ENCODE measurements around the gene WNT3A.

The WNT3A gene

GRCh38 chr1:228010921-228011320 lies 4.1 kb downstream of the WNT3A start:
- ATAC-seq, result no peak
- TF ChIP-seq BACH2 (CRISPR knock-in tag; IDR thresholded peaks at IDR 0.05; ENCODE audit: borderline replicate concordance), result no peak

DNA sequence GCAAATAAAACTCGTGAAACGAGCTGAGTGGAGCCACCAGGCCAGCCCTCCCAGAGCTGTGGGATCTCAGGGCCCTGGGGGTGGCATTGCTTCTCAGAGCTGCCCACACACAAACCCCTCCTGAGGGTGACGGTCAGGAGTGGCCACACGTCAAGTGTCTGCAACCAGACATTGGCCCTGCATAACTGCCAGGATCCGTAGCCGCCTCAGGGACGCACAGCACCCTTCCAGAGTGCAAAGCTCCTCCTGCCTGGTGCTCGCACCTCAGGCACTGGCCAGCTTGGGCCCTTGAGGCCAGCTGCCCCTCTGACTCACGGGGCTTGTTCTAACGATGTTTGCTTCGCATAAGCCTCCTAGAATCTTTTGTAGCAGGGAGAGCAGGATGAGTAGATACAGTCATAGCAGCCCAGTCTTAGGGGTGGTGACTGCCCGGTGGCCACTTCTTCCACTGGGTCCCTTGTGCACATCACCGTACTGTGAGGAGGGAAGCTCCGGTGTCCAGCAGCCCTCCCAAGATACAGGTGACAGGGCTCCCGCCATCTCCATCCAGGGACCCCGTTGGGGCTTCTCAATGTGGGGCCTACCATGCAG lies 5.0 kb downstream of the WNT3A start:
- TF ChIP-seq, protein P1, sequence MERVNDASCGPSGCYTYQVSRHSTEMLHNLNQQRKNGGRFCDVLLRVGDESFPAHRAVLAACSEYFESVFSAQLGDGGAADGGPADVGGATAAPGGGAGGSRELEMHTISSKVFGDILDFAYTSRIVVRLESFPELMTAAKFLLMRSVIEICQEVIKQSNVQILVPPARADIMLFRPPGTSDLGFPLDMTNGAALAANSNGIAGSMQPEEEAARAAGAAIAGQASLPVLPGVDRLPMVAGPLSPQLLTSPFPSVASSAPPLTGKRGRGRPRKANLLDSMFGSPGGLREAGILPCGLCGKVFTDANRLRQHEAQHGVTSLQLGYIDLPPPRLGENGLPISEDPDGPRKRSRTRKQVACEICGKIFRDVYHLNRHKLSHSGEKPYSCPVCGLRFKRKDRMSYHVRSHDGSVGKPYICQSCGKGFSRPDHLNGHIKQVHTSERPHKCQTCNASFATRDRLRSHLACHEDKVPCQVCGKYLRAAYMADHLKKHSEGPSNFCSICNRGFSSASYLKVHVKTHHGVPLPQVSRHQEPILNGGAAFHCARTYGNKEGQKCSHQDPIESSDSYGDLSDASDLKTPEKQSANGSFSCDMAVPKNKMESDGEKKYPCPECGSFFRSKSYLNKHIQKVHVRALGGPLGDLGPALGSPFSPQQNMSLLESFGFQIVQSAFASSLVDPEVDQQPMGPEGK (CRISPR knock-in tag; IDR thresholded peaks at IDR 0.05; ENCODE audit: borderline replicate concordance), result no peak
- TF ChIP-seq CSDC2 (CRISPR knock-in tag; IDR thresholded peaks at IDR 0.05) (no peak), ESRRG (CRISPR knock-in tag; IDR thresholded peaks at IDR 0.05) (no peak), ZNF8 (CRISPR knock-in tag; IDR thresholded peaks at IDR 0.05) (no peak)
- ATAC-seq, result no peak

DNA sequence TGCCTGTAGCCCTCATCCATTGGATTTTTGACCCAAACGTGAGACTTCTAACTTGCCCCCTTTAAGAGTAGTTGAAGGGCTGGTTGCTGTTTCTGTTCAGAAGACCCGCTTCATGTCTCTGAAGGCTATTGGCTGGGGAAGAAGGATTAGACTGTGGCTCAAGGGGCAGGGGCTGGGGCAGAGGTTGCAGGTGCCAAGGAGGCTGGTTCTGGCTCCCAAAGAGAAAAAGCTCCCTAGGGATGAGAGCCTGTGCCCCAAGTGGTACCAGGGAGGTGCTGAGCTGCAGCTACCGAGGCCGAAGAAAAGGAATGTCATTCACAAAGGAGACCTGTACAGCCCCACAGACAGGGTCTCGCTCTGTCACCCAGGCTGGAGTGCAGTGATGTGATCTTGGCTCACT lies 5.8 kb downstream of the WNT3A start:
- no peak for ATAC-seq
- TF ChIP-seq TOX (CRISPR knock-in tag; IDR thresholded peaks at IDR 0.05; ENCODE audit: borderline replicate concordance) (no peak), RARB (CRISPR knock-in tag; IDR thresholded peaks at IDR 0.05) (no peak), CSDC2 (CRISPR knock-in tag; IDR thresholded peaks at IDR 0.05) (no peak), CREB5 (CRISPR knock-in tag; IDR thresholded peaks at IDR 0.05; ENCODE audit: low read depth) (no peak), ZNF70 (CRISPR knock-in tag; IDR thresholded peaks at IDR 0.05) (no peak), BACH2 (CRISPR knock-in tag; IDR thresholded peaks at IDR 0.05; ENCODE audit: borderline replicate concordance) (no peak), ZFP3 (CRISPR knock-in tag; IDR thresholded peaks at IDR 0.05) (no peak), CSRNP3 (CRISPR knock-in tag; IDR thresholded peaks at IDR 0.05) (no peak), ESRRG (CRISPR knock-in tag; IDR thresholded peaks at IDR 0.05) (no peak), ISL1 (CRISPR knock-in tag; IDR thresholded peaks at IDR 0.05) (no peak), OSR1 (CRISPR knock-in tag; IDR thresholded peaks at IDR 0.05) (no peak)

- ATAC-seq, result no peak
- no peak for TF ChIP-seq CSRNP3 (CRISPR knock-in tag; IDR thresholded peaks at IDR 0.05)
- no peak for TF ChIP-seq TOX (CRISPR knock-in tag; IDR thresholded peaks at IDR 0.05; ENCODE audit: borderline replicate concordance)
- TF ChIP-seq ZC3H10 (CRISPR knock-in tag; IDR thresholded peaks at IDR 0.05), result no peak
- no peak for TF ChIP-seq PPARA (CRISPR knock-in tag; IDR thresholded peaks at IDR 0.05; ENCODE audit: borderline replicate concordance)
- no peak for TF ChIP-seq ARNTL (CRISPR knock-in tag; IDR thresholded peaks at IDR 0.05; ENCODE audit: borderline replicate concordance, low read depth)
- TF ChIP-seq, protein P1 (CRISPR knock-in tag; IDR thresholded peaks at IDR 0.05; ENCODE audit: borderline replicate concordance), result no peak
- TF ChIP-seq BACH2 (CRISPR knock-in tag; IDR thresholded peaks at IDR 0.05; ENCODE audit: borderline replicate concordance), result no peak
- no peak for TF ChIP-seq ZNF565 (CRISPR knock-in tag; conservative IDR thresholded peaks at IDR 0.05; ENCODE audit: low read depth)
- TF ChIP-seq GLIS3 (CRISPR knock-in tag; IDR thresholded peaks at IDR 0.05), result no peak
- TF ChIP-seq ESRRG (CRISPR knock-in tag; IDR thresholded peaks at IDR 0.05), result no peak
- no peak for TF ChIP-seq ISL1 (CRISPR knock-in tag; IDR thresholded peaks at IDR 0.05)
- no peak for TF ChIP-seq ZNF70 (CRISPR knock-in tag; IDR thresholded peaks at IDR 0.05)
- TF ChIP-seq, protein P2, sequence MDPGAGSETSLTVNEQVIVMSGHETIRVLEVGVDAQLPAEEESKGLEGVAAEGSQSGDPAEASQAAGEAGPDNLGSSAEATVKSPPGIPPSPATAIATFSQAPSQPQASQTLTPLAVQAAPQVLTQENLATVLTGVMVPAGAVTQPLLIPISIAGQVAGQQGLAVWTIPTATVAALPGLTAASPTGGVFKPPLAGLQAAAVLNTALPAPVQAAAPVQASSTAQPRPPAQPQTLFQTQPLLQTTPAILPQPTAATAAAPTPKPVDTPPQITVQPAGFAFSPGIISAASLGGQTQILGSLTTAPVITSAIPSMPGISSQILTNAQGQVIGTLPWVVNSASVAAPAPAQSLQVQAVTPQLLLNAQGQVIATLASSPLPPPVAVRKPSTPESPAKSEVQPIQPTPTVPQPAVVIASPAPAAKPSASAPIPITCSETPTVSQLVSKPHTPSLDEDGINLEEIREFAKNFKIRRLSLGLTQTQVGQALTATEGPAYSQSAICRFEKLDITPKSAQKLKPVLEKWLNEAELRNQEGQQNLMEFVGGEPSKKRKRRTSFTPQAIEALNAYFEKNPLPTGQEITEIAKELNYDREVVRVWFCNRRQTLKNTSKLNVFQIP (CRISPR knock-in tag; IDR thresholded peaks at IDR 0.05; ENCODE audit: borderline replicate concordance, low read depth), result no peak
- no peak for TF ChIP-seq TCF4 (CRISPR knock-in tag; IDR thresholded peaks at IDR 0.05; ENCODE audit: borderline replicate concordance)
- no peak for TF ChIP-seq RARB (CRISPR knock-in tag; IDR thresholded peaks at IDR 0.05)
- TF ChIP-seq OSR1 (CRISPR knock-in tag; IDR thresholded peaks at IDR 0.05), result no peak
- no peak for TF ChIP-seq ZFP3 (CRISPR knock-in tag; IDR thresholded peaks at IDR 0.05)
- no peak for TF ChIP-seq CREB5 (CRISPR knock-in tag; IDR thresholded peaks at IDR 0.05; ENCODE audit: low read depth)
Measured at GRCh38 chr1:228013131-228013934, 6.5 kb downstream of the WNT3A start.
